Muscle of leg (tissue), 11 donors: ENCODE results near the gene CIZ1. TPM values are rescaled to one million over a fixed set of nuclear protein-coding genes. Genes with fewer than 3 reads are reported as not detected.
"Not testable (repeated sequence)": the region's sequence is repeated elsewhere in the genome, so short reads cannot be mapped to it uniquely, and the experiment has no call there.

Source experiments
- DNase-seq: peaks from one replicate; pipeline ENCODE4 v3.0.0; 2013
- H3K27ac ChIP-seq: one replicate; pipeline ENCODE4 v1.5.1; 2013; ENCODE audit warnings: mild to moderate bottlenecking, low read length, control low read depth
- H3K27me3 ChIP-seq: one replicate; pipeline ENCODE4 v1.6.1; 2013; ENCODE audit warnings: low read length; ENCODE audit not compliant: control insufficient read depth, insufficient read depth
- H3K36me3 ChIP-seq: one replicate; pipeline ENCODE4 v1.6.1; 2013; ENCODE audit warnings: low read length; ENCODE audit not compliant: control insufficient read depth, insufficient read depth
- H3K4me1 ChIP-seq: one replicate; pipeline ENCODE4 v1.6.1; 2013; ENCODE audit warnings: low read length; ENCODE audit not compliant: control insufficient read depth, insufficient read depth
- H3K4me3 ChIP-seq: one replicate; pipeline ENCODE4 v1.5.1; 2013; ENCODE audit warnings: low read length, control low read depth
- H3K9me3 ChIP-seq: replicated peaks from 2 replicates; pipeline ENCODE4 v1.6.1; 2013; ENCODE audit warnings: low read depth, low read length; ENCODE audit not compliant: control insufficient read depth
- WGBS: methylation state at CpG from one replicate; pipeline ENCODE4 v1.1.5; 2013; ENCODE audit warnings: missing lambda C conversion rate; ENCODE audit not compliant: insufficient coverage; 5-methylcytosine and 5-hydroxymethylcytosine counted together
- polyA plus RNA-seq, 8 donors: library from polyadenylated mRNA; unstranded; fragments of 120-200 nt; gene quantifications; one replicate each; pipeline versions ENCODE4 v1.2.1 to v1.2.3, GENCODE V29; 2013; ENCODE audit warnings: inconsistent platforms in 1 of 8, low replicate concordance in 1 of 8; ENCODE audit not compliant: insufficient read length in 8 of 8, insufficient read depth in 1 of 8
- total RNA-seq: library from RNA; stranded (reverse); fragments of 120-200 nt; gene quantifications from one replicate; pipeline ENCODE4 v1.2.4, GENCODE V29; 2013

The CIZ1 gene
- total and polyA plus RNA-seq, 9 donors, result 36.4 to 120 (median 102) TPM

- Histone ChIP-seq H3K9me3 (no peaks in the 10 kb centered on the region), H3K36me3 (peaks cover 59% of the 10 kb centered on the region), H3K4me1 (peaks cover 16% of the 10 kb centered on the region), H3K27ac (no peak overlapping the region), H3K27me3 (no peaks in the 10 kb centered on the region), H3K4me3 (no peak overlapping the region)
- no peak for DNase-seq
- no CpG with 5 or more reads among the region's 1 CpG for WGBS
Observed at GRCh38 chr9:128188209-128188608, 3.2 kb downstream of the CIZ1 start.

- DNase-seq, result no peak
- WGBS, result no CpG with 5 or more reads among the region's 2 CpGs
- Histone ChIP-seq H3K36me3 (peaks cover 67% of the 10 kb centered on the region), H3K4me3 (no peak overlapping the region), H3K27ac (no peak overlapping the region), H3K4me1 (peaks cover 12% of the 10 kb centered on the region), H3K9me3 (no peaks in the 10 kb centered on the region), H3K27me3 (no peaks in the 10 kb centered on the region)
Observed at GRCh38 chr9:128187361-128187760, 4.0 kb downstream of the CIZ1 start.

- peaks cover 10% of the 10 kb centered on the region for H3K4me1 ChIP-seq
- WGBS, result 89% methylated on average over 9 of the region's 11 CpGs
- no peaks in the 10 kb centered on the region for H3K9me3 ChIP-seq
- H3K27me3 ChIP-seq, result no peaks in the 10 kb centered on the region
- H3K27ac ChIP-seq, result no peak overlapping the region
- H3K36me3 ChIP-seq, result peaks cover 68% of the 10 kb centered on the region
- DNase-seq, result no peak
- H3K4me3 ChIP-seq, result no peak overlapping the region
Observed at GRCh38 chr9:128185979-128186965, 5.1 kb downstream of the CIZ1 start.

- Histone ChIP-seq H3K27ac (no peak overlapping the region), H3K36me3 (peaks cover 76% of the 10 kb centered on the region), H3K4me3 (no peak overlapping the region), H3K9me3 (peaks cover 7% of the 10 kb centered on the region), H3K4me1 (no peaks in the 10 kb centered on the region), H3K27me3 (no peaks in the 10 kb centered on the region)
- no peak for DNase-seq
- 95% methylated on average over 11 of the region's 12 CpGs for WGBS
Observed at GRCh38 chr9:128182893-128183588, 8.3 kb downstream of the CIZ1 start.

- not testable (repeated sequence) for H3K4me1 ChIP-seq, H3K9me3 ChIP-seq, H3K27ac ChIP-seq, H3K27me3 ChIP-seq, H3K4me3 ChIP-seq
- peaks cover 84% of the 10 kb centered on the region for H3K36me3 ChIP-seq
- WGBS, result 25% methylated on average over 7 of the region's 12 CpGs
- peak; percentile 46 for DNase-seq
Observed at GRCh38 chr9:128181480-128181879, 9.9 kb downstream of the CIZ1 start.

- no peak overlapping the region for H3K27ac ChIP-seq
- WGBS, result 96% methylated on average over 8 of the region's 8 CpGs
- no peak overlapping the region for H3K4me3 ChIP-seq
- DNase-seq, result no peak
- H3K9me3 ChIP-seq, result peaks cover 7% of the 10 kb centered on the region
- H3K4me1 ChIP-seq, result no peaks in the 10 kb centered on the region
- no peaks in the 10 kb centered on the region for H3K27me3 ChIP-seq
- H3K36me3 ChIP-seq, result peaks cover 84% of the 10 kb centered on the region
Observed at GRCh38 chr9:128180447-128180846, 10.9 kb downstream of the CIZ1 start.

GRCh38 chr9:128180001-128180400, 11.4 kb downstream of the CIZ1 start:
- Histone ChIP-seq H3K27me3 (no peaks in the 10 kb centered on the region), H3K36me3 (peaks cover 84% of the 10 kb centered on the region), H3K4me3 (no peak overlapping the region), H3K9me3 (peaks cover 7% of the 10 kb centered on the region), H3K4me1 (no peaks in the 10 kb centered on the region), H3K27ac (no peak overlapping the region)
- 98% methylated on average over 5 of the region's 8 CpGs for WGBS
- no peak for DNase-seq

GRCh38 chr9:128178806-128179431, 12.5 kb downstream of the CIZ1 start:
- WGBS, result 98% methylated on average over 9 of the region's 11 CpGs
- Histone ChIP-seq H3K27me3 (no peaks in the 10 kb centered on the region), H3K9me3 (peaks cover 7% of the 10 kb centered on the region), H3K4me1 (no peaks in the 10 kb centered on the region), H3K27ac (no peak overlapping the region), H3K36me3 (peaks cover 85% of the 10 kb centered on the region), H3K4me3 (no peak overlapping the region)
- DNase-seq, result no peak

- Histone ChIP-seq H3K27ac (no peak overlapping the region), H3K4me1 (no peaks in the 10 kb centered on the region), H3K27me3 (no peaks in the 10 kb centered on the region), H3K9me3 (peaks cover 7% of the 10 kb centered on the region), H3K4me3 (no peak overlapping the region), H3K36me3 (peaks cover 73% of the 10 kb centered on the region)
- WGBS, result 100% methylated on average over 1 of the region's 2 CpGs
- DNase-seq, result no peak
Observed at GRCh38 chr9:128175726-128176125, 15.6 kb downstream of the CIZ1 start.

- DNase-seq, result no peak
- peaks cover 7% of the 10 kb centered on the region for H3K9me3 ChIP-seq
- H3K27ac ChIP-seq, result no peak overlapping the region
- H3K27me3 ChIP-seq, result no peaks in the 10 kb centered on the region
- peaks cover 2% of the 10 kb centered on the region for H3K4me1 ChIP-seq
- peaks cover 73% of the 10 kb centered on the region for H3K36me3 ChIP-seq
- no peak overlapping the region for H3K4me3 ChIP-seq
- WGBS, result 88% methylated on average over 3 of the region's 8 CpGs
Observed at GRCh38 chr9:128175102-128175563, 16.2 kb downstream of the CIZ1 start.
